Glomerular visceral epithelial cell (primary cell): ENCODE measurements around the gene SH3BP4.
A peak's percentile ranks its signal among the peaks of the same experiment; 100 is the strongest.

Experiments used
- DNase-seq: peaks from one replicate; pipeline ENCODE4 v3.0.0-alpha.2; 2016; ENCODE audit errors: extremely low spot score

The SH3BP4 gene

DNA sequence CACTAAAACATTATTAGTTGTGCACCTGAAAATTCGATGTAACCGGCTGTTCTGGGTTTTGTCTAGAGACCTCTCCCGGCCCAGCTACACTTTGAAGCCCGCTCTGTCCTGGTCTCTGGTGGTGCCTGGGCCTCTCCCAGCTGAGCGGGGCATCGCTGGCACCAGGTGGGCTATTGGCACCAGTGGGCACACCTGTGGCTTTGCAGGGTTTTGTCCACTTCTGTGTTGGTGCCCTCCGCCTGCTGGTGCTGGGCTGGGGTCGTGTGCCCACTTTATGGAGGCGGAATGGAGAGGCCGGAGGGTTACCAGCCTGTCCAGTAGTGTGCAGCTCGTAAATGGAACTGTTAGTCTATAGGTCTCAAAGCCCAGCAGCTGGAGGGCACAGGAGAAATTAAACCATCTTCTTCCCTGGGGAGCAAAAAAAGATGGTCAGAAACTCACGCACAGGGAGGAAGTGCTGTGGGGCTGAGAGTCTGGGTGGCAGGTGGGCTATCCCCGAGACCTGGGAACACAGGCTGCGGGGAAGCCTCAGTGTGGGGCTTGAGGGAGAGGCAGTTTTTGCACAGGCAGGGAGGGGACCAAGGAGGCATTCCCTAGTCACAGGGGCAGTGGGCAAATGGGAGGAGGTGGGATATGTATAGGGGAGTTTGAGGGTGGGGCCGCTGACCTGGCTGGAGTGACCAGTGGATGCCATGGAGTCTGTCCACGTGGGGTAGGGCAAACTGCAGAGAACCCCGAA lies 30.4 kb downstream of the SH3BP4 start:
- DNase-seq = no peak

DNA sequence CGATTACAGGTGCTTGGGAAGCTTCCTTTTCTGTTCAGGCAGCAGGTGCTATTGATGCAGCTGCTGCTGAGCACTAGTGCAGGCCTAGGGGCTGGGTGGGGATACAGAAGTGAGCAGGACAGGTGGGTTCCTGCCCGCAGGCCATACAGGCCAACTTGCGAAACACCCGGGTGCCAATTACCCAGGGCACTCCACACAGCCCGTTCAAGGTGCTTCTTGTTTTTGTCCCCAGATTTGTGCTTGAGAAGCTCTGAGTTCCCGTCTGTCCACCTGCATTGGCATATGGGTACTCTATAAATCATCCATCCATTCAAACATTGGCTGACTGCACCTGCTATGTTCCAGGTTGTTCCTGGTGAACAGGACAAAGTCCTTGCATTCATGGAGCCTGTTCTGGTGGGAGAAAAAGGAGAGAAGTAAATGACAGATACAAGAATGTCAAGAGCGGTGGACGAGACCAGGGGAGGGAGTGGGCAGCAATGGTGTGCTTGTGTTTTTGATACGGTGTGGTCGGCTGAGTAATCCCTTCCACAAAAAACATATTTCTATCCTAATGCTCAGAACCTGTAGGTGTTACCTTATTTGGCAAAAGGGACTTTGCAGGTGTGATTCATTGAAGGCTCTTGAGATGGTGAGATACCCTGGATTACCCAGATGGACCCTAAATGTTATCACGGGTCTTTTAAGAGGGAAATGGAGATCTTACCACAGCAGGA lies 31.4 kb downstream of the SH3BP4 start:
- no peak for DNase-seq

DNA sequence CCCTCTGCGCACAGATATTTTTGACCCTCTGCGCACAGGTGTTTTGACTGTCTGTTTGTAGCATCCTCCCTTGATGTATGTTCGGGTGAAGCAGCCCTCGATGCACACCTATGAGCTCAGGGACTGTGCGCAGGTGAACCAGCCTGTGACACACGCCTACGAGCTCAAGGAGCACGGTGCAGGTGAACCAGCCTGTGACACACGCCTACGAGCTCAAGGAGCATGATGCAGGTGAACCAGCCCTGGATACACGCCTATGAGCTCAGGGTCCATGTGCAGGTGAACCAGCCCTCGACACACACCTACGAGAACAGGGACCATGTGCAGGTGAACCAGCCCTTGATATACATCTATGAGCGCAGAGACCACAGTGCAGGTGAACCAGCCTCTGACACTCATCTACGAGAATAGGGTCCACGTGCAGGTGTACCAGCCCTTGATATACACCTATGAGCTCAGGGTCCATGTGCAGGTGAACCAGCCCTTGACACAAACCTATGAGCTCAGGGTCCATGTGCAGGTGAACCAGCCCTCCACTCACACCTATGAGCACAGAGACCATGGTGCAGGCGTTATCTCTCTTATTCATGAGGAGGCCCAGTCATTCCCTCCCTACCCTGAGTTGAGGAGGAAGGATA lies 33.9 kb downstream of the SH3BP4 start:
- DNase-seq = no peak

DNA sequence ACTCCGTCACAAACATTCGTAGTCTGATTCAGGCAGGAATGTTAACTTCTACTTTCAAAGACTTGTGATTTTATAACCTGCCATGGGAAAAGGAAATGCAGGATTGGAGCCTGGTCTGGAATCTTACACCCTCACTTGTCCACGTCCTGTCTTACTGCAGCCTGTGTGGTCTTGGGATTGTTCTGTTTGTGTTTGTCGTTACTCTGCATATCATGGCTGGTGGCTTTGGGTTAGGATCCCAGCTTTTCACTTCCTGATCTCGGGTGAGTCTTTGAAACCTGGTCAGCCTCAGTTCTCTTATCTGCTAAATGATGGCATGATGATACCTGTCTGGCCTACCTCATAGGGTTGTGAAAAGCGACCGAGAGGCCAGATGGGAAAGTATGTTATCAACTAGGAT lies 34.6 kb downstream of the SH3BP4 start:
- DNase-seq = no peak

DNA sequence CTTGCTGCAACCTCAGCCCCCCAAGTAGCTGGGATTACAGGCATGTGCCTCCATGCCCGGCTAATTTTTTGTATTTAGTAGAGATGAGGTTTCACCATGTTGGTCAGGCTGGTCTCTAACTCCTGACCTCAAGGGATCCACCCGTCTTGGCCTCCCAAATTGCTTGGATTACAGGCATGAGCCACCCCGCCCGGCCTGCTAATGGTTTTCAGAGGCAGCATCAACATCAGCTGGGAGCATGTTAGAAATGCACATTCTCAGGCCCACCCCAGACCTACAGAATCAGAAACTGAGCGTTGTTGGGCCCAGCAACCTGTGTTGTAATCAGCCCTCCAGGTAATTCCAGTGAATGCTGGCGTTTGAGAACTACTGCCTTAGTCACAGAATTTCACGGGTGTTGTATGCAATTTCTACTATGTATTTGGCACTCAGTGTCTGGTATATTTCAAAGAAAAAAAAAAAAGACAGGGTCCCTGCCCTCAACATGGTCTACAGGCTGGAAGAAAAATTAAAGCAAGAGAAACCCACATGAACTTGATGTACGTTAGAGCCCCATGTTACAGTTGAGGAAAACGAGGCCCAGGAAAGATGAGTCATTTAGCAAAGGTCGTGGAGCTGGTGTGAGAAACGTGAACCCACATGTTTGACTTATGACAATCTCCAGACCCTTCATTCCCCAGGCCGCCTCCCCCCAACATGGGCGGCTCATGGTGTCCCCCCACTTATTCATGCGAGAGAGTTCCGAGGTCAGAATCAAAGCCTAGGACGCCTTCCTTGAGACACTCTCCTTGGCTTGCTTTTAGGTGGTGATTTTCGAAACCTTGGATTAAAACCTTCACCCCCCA lies 35.3 kb downstream of the SH3BP4 start:
- DNase-seq = no peak

DNA sequence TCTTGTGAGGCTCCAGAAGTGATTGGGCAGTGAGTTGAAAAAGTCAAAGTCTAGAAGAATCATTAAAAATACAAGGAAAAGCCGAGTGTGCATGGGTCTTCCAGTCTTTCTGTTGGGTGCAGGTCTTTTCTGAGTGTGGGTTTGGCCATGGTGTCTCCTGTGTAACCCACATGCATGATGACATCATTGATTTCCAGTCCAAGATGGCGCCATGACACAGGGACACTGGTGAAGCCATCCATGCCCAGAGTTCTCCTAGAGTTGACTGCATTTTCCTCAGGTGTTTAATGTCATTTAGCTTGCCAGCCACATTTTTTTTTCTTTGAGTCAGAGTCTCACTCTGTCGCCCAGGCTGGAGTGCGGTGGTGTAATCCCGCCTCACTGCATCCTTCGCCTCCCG lies 35.9 kb downstream of the SH3BP4 start:
- DNase-seq = no peak

DNA sequence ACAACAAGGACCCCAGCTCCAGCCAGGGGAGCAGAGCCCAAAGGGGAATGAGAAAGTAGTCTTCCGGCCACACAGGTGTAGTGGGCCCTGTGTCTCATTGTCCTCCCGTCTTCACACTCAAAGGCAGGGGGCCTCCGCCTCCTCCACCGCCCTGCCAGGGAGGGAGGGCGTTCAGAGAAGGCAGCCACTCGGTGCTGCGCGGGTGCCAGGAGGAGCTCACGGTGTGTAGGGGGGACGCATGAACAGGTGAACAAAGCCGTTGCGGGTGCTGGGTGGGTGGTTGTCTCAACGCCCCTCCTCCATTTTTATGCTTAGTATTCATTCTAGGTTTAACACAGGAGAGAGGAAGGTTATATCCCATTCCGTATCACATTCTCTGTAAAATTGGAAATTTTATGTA lies 36.7 kb downstream of the SH3BP4 start:
- DNase-seq = no peak

DNA sequence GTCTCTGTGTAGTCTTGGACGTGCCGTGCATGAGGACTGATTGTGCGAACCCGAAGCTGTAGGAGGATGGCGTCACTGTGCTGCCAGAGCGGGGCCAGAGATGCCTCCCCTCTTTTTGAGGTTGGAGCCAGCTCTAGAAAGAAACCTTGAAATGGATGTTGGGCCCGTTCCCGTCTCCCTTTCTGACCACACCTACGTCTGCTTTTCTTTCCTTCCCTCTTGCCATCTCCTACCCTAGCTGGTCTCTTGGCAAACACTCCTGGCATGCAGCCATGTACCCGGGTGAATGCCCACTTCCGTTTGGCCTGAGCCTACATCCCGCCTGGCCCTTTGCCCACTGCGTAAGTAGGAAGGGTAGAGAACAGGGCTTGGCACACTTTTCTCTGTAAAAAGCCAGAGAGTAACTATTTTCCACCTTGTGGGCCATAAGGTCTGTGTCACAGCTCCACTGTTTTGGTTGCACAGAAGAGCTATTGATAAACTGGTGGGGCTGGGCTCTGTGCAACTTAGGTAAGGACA lies 37.4 kb downstream of the SH3BP4 start:
- DNase-seq = peak; percentile 97

DNA sequence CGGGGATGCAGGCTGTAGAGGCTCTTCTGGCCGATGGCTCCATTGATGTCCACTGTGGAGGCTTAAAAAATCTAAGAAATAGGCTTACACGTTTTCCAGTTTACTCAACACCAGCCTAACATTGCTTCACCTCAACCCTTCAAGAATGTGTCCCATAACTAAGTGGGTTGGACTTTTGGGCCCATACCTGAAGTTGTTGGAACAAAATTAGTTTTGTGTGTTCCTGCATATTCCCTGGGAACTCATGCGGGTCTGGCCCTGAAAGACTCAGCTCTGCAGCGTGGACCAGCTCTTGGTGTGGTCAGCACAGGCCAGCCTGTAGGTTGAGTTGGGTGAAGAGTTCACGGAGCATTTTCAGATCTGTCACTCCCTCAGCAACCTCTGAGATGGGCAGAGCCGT lies 38.5 kb downstream of the SH3BP4 start:
- no peak for DNase-seq

DNA sequence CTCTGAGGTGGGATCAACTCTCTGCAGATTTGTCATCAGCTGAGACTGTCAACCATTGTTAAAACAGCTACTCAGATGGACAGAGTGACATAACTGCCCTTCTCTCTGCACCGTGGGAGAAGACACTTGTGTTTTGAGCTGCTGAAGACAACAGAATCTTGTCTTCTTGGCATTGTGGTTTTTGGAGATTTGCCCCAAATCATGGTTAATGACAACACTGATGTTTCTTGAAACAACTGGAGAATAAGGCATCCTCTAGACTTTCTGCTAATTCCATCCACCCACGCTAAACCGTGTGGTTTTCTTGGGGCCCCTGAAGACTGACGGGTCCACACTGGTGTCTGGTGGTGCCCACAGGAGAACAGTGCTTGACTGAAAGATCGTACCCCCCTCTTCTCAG lies 39.5 kb downstream of the SH3BP4 start:
- no peak for DNase-seq

DNA sequence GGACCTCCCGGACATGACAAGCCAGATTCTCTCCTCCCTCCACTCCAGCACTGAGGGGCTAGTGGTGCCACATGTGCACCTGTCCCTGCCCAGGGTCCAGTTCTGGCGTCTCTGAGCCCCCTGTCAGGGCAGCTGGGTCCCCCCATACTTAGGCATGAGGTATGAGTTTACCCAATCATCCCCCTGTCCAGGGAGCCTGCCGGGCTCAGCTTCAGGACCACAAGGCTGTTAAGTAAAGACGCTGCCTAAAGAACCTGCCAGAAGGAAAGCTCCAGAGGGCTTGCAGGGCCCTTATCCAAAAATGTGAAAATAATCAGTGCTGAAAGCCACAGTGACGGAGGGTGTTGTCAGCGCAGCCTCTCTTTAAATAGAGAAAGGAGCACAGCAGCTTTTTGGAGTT lies 40.0 kb downstream of the SH3BP4 start:
- DNase-seq = no peak

DNA sequence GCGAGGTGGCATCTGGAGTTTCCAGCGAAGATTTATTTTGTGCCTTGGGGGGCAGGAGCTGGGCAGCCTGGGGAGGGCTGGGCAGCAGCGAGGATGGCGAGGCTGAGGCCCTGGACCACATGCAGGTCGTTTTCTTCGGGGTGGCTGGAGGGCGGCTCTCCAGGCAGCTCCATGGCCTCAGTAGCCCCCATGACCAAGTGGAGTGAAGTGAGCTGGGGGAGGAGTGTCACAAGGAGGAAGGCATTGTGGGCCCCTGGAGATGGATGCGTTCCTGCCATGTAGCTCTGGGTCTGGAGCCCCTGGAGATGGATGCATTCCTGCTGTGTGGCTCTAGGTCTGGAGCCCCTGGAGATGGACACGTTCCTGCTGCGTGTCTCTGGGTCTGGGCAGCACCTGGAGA lies 40.4 kb downstream of the SH3BP4 start:
- no peak for DNase-seq

DNA sequence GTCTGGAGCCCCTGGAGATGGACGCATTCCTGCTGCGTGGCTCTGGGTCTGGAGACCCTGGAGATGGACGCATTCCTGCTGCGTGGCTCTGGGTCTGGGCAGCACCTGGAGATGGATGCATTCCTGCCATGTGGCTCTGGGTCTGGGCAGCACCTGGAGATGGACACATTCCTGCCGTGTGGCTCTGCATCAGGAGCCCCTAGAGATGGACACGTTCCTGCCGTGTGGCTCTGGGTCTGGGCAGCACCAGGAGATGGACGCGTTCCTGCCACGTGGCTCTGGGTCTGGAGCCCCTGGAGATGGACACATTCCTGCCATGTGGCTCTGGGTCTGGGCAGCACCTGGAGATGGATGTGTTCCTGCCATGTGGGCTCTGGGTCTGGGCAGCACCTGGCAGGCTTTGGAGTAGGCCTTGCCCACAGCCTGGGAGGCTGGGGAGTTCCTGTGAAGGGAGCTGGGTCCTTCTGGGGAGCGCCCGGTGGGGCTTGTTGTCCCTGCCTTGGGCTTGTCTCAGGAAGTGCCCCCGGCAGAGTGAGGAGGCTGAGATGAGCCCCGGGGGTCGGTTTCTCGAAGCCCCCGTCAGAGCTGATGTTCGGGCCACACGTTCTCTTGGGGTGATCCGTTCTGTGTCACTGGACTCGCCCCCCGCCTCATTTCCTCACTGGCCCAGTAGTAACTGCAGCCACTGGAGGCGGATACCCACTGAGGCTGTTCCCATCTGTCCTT lies 41.0 kb downstream of the SH3BP4 start:
- no peak for DNase-seq

DNA sequence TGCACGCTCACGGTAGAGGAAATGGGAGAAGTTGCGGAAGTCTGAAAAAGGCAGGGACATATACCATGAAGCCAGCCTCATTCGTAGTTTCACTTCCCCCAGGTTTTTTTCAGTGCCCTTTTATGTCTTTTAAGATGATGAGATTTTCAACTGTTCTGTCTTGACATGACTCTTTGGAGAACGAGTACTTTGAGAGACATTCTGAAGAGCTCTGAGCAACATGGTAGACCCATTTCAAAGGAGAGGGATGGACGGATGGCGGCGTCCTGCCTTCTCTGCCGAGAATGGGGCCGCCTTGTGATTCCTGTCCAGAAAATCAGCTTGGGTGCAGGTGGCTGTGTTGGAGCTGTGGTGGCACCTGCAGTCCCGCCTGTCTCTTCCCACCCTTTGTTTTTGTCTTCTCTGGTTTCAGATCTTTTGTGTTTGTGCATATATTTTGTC lies 41.7 kb downstream of the SH3BP4 start:
- no peak for DNase-seq

DNA sequence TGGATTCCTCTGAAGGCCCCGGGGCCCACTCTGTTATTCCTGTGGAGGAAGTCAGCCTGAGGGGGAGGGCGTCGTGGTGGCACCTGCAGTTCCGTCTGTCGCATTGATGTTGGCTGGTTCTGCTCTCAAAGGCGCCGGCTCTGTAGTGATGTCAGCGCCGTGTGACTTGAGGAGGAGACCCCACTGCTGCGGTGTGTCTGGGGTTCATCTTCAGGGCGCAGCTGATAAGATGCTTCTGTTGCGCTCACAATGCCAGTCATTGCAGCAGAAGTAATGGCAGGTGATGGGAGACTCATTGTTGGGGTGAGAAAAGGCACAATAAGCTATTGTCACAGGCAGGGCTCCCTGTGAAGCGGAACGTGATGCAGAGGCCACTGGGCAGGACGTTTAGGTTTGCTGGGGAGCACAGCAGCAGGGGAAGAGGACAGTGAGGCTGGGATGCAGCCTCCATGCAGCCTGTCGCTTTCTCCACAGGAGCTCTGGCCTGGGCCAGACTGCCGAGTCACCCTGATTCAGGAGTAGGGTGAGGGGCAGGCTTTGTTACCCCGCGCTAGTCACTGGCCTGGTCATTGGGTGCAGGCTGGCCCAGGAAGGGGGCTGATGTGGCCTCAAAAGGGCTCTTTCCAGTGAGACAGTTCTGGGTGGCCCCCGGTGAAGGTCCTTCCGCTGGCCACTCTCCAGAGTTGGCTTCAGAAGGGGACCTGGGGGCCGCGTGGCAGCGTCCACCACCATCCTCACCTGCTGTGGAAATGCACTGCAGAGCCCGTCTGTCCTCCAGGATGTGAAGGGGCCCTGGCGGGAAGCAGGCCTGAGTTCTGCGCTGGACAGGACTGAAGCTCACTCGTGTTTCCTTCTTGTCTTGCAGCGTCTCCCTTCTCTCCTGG lies 42.9 kb downstream of the SH3BP4 start:
- DNase-seq = no peak

DNA sequence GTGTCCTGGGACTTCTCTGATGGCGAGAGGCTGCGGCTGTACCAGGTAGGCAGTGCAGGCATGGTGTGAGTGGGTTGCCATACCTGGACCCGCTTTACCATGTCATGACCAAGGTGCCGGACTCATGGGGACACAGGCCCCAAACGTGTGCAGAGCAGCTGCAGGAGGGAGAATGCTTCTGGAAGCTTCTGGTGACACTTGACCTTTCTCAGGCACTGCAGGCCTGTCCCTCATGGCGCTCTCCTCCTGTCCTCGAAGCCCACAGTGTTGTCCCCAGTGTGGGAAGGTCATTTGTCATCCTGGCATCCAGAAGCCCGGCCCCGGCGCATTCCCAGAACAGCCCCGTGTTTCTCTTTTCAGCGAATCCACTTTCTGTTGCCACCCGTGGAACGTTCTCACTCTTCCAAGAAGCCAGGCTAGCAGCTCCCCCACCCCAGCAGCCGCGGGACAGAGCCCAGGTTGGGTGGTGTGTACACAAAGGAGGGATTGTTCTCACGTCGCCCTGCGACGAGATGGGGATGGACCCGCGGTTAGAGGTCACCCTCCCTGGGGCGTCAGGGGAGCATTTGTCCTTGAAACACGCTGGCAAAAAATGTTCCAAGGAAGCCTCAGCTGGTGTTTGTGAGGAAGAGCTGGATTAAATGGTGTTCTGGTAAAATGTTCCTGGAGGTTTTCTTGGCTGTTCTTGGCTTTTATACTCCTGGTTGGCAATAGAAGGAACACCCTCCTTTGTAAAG lies 43.7 kb downstream of the SH3BP4 start:
- DNase-seq = no peak

DNA sequence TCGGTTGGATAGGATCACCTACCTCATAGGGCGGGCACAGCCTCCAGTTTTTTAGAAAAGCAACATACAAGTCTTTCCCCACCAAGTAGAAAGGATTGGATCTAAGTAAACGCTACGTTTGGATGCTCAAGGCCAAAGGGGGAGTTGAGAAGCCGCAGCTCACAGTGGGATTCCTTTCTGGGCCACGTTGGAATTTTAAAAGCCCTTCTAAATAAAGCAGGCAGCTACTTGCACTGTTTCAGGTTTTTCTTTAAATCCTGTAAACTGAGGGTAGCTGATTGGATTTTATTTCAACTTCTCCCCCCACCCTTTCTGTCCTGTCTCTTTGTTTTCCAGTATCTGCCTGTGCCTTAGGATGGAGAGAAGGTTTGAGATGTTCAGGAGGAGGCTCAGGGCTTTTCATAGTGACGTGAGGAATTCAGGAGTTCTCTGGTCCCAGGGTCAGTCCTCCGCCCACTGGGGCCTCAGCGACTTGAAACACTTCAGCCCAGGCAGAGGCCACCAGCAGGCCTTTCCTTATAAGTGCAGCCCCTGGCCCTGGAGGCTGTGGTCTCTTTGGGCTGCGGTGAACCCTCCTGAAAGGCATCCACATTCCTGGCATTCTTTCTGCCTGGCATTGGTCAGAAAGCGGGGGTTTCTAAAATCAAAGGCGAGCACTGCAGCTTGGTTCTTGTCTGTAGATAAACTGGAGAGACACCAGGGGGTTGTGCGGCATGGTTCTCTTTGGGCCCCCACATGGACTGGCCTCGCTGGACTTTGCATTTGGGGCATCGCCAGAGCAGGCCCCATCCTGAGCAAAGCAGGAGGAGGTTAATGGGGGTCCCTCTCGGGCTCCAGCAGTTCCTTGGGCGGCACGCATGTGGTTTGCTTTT lies 44.5 kb downstream of the SH3BP4 start:
- DNase-seq = peak; percentile 99

DNA sequence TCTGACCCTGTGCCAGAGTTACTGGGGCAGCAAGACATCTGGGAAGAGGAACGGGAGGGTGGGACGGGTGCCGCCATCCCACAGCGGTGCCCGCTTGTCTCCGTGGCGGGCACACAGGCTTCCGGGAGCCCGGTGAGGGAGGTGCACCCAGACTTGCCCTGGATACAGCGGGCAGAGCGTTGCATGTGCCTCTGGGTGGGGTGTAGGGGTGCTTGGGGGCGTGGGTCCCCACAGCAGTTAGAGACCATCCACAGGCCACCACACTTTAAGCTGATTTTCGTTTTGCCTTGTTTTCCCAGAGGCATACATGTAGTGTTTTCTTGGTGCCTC lies 45.1 kb downstream of the SH3BP4 start:
- DNase-seq = no peak

DNA sequence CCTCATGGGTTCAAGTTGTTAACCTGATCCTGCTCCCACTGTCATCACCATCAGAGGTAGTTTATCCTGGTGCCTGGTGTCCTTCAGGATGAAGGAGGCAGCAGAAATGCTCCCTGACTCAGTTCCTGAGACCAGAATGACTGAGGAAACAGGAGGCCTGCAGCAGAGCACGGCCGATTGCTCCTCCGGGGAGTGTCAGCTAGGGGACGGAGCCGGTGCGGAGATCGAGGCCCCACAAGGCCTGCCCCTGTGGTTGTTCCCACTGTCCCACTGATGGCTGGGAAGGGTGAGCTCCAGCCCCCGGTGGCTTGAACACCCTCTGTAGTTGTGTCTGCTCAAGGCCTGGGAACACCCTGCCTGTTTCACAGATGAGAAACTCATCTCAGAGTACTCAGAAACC lies 45.6 kb downstream of the SH3BP4 start:
- no peak for DNase-seq
